Mesendoderm (in vitro differentiated cells): ENCODE results near the gene ATP10B.
"Not testable (repeated sequence)": the region's sequence is repeated elsewhere in the genome, so short reads cannot be mapped to it uniquely, and the experiment has no call there.

ENCODE experiments used
- DNase-seq: peaks from one replicate; pipeline ENCODE4 v3.0.0; 2013
- H2AK5ac ChIP-seq: 2 replicates; pipeline ENCODE4 v1.6.1; 2013; ENCODE audit warnings: low read length, inconsistent platforms
- H2BK120ac ChIP-seq: 2 replicates; pipeline ENCODE4 v1.6.1; 2013; ENCODE audit warnings: low read depth, mild to moderate bottlenecking, low read length, moderate library complexity, mixed read lengths
- H2BK15ac ChIP-seq: replicated peaks from 2 replicates; pipeline ENCODE4 v1.6.1; 2013; ENCODE audit warnings: low read depth, mild to moderate bottlenecking, moderate library complexity
- H2BK5ac ChIP-seq: 2 replicates; pipeline ENCODE4 v1.6.1; 2013; ENCODE audit warnings: low read length, inconsistent platforms
- H3K18ac ChIP-seq: 2 replicates; pipeline ENCODE4 v1.6.1; 2013; ENCODE audit warnings: mild to moderate bottlenecking, low read length, mixed read lengths
- H3K23ac ChIP-seq: one replicate; pipeline ENCODE4 v1.6.1; 2013; ENCODE audit warnings: low read length
- H3K27ac ChIP-seq: 2 replicates; pipeline ENCODE4 v1.5.1; 2013; ENCODE audit warnings: low read depth, mild to moderate bottlenecking, inconsistent platforms, low read length, moderate library complexity
- H3K27me3 ChIP-seq: 2 replicates; pipeline ENCODE4 v1.6.1; 2013; ENCODE audit warnings: low read length, control low read depth, mild to moderate bottlenecking, inconsistent platforms; ENCODE audit not compliant: insufficient read depth, poor library complexity
- H3K36me3 ChIP-seq: 2 replicates; pipeline ENCODE4 v1.6.1; 2013; ENCODE audit warnings: low read length, inconsistent platforms; ENCODE audit not compliant: control insufficient read depth, insufficient read depth
- H3K4ac ChIP-seq: one replicate; pipeline ENCODE4 v1.6.1; 2013; ENCODE audit warnings: low read depth, mild to moderate bottlenecking, low read length, moderate library complexity
- H3K4me1 ChIP-seq: 2 replicates; pipeline ENCODE4 v1.6.1; 2013; ENCODE audit warnings: low read depth, low read length, inconsistent platforms; ENCODE audit not compliant: control insufficient read depth
- H3K4me2 ChIP-seq: 2 replicates; pipeline ENCODE4 v1.6.1; 2013; ENCODE audit warnings: low read length
- H3K4me3 ChIP-seq: 2 replicates; pipeline ENCODE4 v1.5.1; 2013; ENCODE audit warnings: mild to moderate bottlenecking, low read length
- H3K56ac ChIP-seq: one replicate; pipeline ENCODE4 v1.6.1; 2013; ENCODE audit warnings: low read length
- H3K79me1 ChIP-seq: 2 replicates; pipeline ENCODE4 v1.6.1; 2013; ENCODE audit warnings: low read length, inconsistent platforms
- H3K79me2 ChIP-seq: 2 replicates; pipeline ENCODE4 v1.6.1; 2013; ENCODE audit warnings: mild to moderate bottlenecking, low read length; ENCODE audit not compliant: control insufficient read depth, insufficient read depth
- H3K9ac ChIP-seq: 2 replicates; pipeline ENCODE4 v1.6.1; 2013; ENCODE audit warnings: low read length, inconsistent platforms
- H4K5ac ChIP-seq: one replicate; pipeline ENCODE4 v1.6.1; 2013; ENCODE audit warnings: low read length
- H4K8ac ChIP-seq: one replicate; pipeline ENCODE4 v1.6.1; 2013; ENCODE audit warnings: low read depth, mild to moderate bottlenecking, control low read depth, low read length, moderate library complexity
- WGBS: extraction: QIAGEN DNeasy Blood & Tissue Kit; methylation state at CpG from one replicate; pipeline ENCODE4 v1.1.7; 2013; ENCODE audit warnings: low lambda C conversion rate, missing lambda C conversion rate; ENCODE audit not compliant: insufficient coverage; ENCODE audit errors: extremely low coverage; 5-methylcytosine and 5-hydroxymethylcytosine counted together

Gene ATP10B

DNA sequence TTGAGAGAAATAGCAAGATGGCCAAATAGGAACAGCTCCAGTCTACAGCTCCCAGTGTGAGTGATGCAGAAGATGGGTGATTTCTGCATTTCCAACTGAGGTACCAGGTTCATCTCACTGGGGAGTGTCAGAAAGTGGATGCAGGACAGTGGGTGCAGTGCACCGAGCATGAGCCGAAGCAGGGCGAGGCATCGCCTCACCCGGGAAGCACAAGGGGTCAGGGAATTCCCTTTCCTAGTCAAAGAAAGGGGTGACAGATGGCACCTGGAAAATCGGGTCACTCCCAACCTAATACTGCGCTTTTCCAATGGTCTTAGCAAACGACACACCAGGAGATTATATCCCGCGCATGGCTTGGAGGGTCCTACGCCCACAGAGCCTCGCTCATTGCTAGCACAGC lies 39.0 kb downstream of the ATP10B start:
- H3K79me2 ChIP-seq, H2BK120ac ChIP-seq: not testable (repeated sequence)
- no CpG with 5 or more reads among the region's 12 CpGs for WGBS

DNA sequence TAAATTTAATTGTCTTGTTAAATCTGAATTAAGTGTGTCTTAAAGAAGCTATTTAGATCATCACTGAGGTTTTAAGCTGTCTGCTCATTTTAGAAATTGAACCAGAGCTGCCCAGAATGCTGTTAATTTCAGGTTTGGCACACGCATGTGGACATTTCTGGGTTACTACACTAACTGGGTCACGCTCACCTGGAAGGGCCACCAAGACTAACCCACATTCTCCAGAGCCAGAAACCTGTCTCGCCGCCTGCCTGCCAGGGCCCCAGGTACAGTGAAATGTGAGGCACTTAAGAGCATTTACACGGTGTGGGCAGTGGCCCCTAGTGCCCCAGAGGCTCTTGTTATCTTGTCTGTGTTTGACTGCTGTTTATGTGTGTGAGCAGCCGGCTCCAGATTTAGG lies 46.6 kb downstream of the ATP10B start:
- Histone ChIP-seq H3K4ac (no peak overlapping the region), H3K27me3 (no peaks in the 10 kb centered on the region), H3K27ac (no peak overlapping the region), H4K5ac (no peak overlapping the region), H2BK120ac (no peak overlapping the region), H3K79me1 (no peaks in the 10 kb centered on the region), H2AK5ac (no peak overlapping the region), H3K56ac (no peak overlapping the region), H2BK15ac (no peak overlapping the region), H3K4me3 (no peak overlapping the region), H3K4me1 (no peaks in the 10 kb centered on the region), H3K4me2 (no peak overlapping the region), H3K23ac (no peak overlapping the region), H4K8ac (no peak overlapping the region), H3K36me3 (no peaks in the 10 kb centered on the region), H2BK5ac (no peak overlapping the region), H3K79me2 (no peaks in the 10 kb centered on the region), H3K18ac (no peak overlapping the region), H3K9ac (no peak overlapping the region)
- no CpG with 5 or more reads among the region's 6 CpGs for WGBS
- no peak for DNase-seq

More for the DNA sequence above, 39.0 kb downstream of the ATP10B start:
- H3K79me1 ChIP-seq, H3K4me1 ChIP-seq, H4K8ac ChIP-seq, H3K4me3 ChIP-seq, H2BK15ac ChIP-seq, H4K5ac ChIP-seq, DNase-seq, H3K4me2 ChIP-seq, H2BK5ac ChIP-seq, H3K27ac ChIP-seq, H3K18ac ChIP-seq, H3K4ac ChIP-seq, H3K23ac ChIP-seq, H3K56ac ChIP-seq, H2AK5ac ChIP-seq, H3K36me3 ChIP-seq, H3K9ac ChIP-seq, H3K27me3 ChIP-seq: not testable (repeated sequence)

DNA sequence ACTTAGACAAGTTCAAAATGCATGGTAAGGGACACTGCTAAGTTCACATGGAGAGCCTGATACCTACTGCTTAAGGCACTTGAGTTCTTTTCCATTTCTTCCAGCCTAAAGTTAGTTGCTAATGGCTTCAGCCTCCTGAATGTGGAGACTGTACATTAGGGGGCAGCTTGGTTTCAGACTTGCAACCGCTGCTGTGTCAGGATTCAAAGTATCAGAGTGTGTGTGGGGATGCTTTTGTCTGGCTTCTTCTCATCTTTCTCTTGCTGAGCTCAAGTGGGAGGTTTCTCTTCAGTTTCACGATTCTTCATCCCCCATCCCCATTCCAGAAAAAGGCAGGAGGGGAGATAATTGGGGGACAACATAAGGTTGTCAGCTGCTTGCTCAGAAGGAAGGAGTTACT lies 49.4 kb downstream of the ATP10B start:
- Histone ChIP-seq H3K79me1 (no peaks in the 10 kb centered on the region), H3K27me3 (no peaks in the 10 kb centered on the region), H3K18ac (no peak overlapping the region), H3K23ac (no peak overlapping the region), H3K79me2 (no peaks in the 10 kb centered on the region), H3K4me1 (no peaks in the 10 kb centered on the region), H4K5ac (no peak overlapping the region), H2BK15ac (no peak overlapping the region), H3K9ac (no peak overlapping the region), H3K56ac (no peak overlapping the region), H3K4me2 (no peak overlapping the region), H2BK5ac (no peak overlapping the region), H2BK120ac (no peak overlapping the region), H4K8ac (no peak overlapping the region), H3K36me3 (no peaks in the 10 kb centered on the region), H3K4ac (no peak overlapping the region), H3K27ac (no peak overlapping the region), H2AK5ac (no peak overlapping the region), H3K4me3 (no peak overlapping the region)
- no CpG with 5 or more reads among the region's 2 CpGs for WGBS
- DNase-seq, result peak; percentile 28

DNA sequence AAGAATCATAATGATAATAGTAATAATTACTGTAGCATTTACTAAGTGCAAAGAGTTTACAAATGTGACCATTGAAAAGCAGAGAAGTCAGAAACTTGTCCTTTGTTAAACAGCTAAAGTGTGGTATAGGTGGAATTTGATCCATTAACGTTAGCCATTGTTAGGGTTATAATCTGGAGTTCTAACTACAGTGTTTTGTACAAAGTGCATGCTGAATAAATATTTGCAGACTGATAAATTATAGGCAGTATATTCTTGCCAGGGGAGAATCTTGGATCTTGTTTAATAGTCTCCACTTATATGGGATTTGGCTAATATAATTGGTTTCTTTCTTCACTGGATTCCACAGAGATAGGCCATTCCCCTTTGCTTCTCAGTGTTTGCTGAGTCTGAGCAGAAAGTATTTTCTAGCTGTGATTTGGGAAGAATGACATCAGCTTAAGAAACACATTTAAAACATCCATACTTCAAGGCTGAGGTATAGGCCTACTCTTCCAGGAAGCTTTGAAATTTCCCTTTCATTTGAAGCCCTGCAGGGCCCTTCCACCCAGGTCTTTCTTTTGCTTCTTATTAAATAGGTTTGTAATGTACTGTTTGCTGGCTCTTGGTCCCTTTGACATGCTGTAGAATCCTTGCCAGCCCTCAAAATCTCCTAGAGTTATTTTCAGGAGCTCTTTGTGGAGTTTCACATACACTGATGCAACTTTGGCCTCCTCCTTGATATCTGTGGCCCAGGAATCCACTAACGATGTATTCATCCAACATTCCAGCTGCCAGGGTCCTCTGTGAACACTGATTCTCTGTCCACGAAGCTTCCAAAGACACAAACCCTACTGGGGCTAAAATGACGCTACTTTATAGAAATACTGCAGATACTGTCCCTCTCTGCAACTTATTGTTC lies 51.4 kb downstream of the ATP10B start:
- WGBS, result no CpG with 5 or more reads among the region's 4 CpGs
- H3K56ac ChIP-seq, result no peak overlapping the region
- no peak overlapping the region for H2BK5ac ChIP-seq
- H3K4me2 ChIP-seq, result no peak overlapping the region
- no peak overlapping the region for H4K5ac ChIP-seq
- no peak overlapping the region for H3K4me3 ChIP-seq
- H3K27ac ChIP-seq, result no peak overlapping the region
- H3K9ac ChIP-seq, result no peak overlapping the region
- no peak overlapping the region for H2BK120ac ChIP-seq
- H3K27me3 ChIP-seq, result no peaks in the 10 kb centered on the region
- no peak overlapping the region for H3K18ac ChIP-seq
- no peaks in the 10 kb centered on the region for H3K4me1 ChIP-seq
- no peak overlapping the region for H3K4ac ChIP-seq
- no peak overlapping the region for H2AK5ac ChIP-seq
- no peaks in the 10 kb centered on the region for H3K79me1 ChIP-seq
- H3K23ac ChIP-seq, result no peak overlapping the region
- no peak overlapping the region for H2BK15ac ChIP-seq
- H3K79me2 ChIP-seq, result no peaks in the 10 kb centered on the region
- no peaks in the 10 kb centered on the region for H3K36me3 ChIP-seq
- H4K8ac ChIP-seq, result no peak overlapping the region
- DNase-seq, result peak; percentile 21

DNA sequence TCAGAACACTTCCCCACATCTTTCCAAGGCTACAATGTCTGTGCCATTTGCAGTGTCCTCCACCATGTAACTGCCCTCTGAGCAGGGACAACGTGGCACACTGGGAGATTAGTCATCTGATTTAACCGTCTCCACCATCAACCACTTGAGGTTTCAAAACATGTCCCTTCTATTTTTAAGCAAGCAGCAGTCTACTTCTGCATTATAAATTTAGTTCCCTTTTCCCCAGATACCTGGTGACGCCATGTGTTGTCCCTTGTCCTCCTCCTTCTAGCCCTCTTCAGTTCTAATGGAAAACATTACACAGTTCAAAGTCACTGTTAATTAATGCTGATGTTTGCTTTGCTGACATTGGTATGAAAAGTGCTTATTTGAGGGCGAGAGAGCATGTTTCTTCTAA lies 52.8 kb downstream of the ATP10B start:
- no peak overlapping the region for H3K23ac ChIP-seq
- no peak overlapping the region for H2AK5ac ChIP-seq
- H3K27ac ChIP-seq, result no peak overlapping the region
- H3K4me2 ChIP-seq, result no peak overlapping the region
- H2BK120ac ChIP-seq, result no peak overlapping the region
- no CpG with 5 or more reads among the region's 4 CpGs for WGBS
- H3K56ac ChIP-seq, result no peak overlapping the region
- no peak overlapping the region for H4K8ac ChIP-seq
- no peak overlapping the region for H2BK5ac ChIP-seq
- no peak for DNase-seq
- H3K18ac ChIP-seq, result no peak overlapping the region
- H3K4ac ChIP-seq, result no peak overlapping the region
- no peaks in the 10 kb centered on the region for H3K27me3 ChIP-seq
- no peak overlapping the region for H4K5ac ChIP-seq
- H3K4me1 ChIP-seq, result no peaks in the 10 kb centered on the region
- no peak overlapping the region for H2BK15ac ChIP-seq
- no peak overlapping the region for H3K4me3 ChIP-seq
- no peaks in the 10 kb centered on the region for H3K79me2 ChIP-seq
- H3K9ac ChIP-seq, result no peak overlapping the region
- H3K36me3 ChIP-seq, result no peaks in the 10 kb centered on the region
- no peaks in the 10 kb centered on the region for H3K79me1 ChIP-seq

DNA sequence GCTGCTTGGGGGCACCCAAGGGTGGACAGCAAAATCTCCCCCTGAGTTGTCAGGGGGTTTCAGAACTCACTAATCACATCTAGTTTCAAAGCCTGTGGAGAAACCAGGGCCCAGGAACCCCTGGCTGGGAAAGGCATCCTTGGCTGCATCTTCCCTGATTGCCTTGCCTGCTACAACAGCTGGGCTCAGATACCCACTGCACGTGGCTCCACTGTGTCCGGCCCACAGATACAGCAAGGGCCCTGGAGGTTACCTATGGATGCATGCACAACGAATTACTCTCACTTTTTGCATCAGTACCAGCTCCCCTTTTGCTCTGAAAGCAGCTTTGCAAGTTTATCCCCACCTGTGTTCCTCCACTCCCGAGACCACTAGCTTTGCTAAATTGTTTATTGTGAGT lies 55.0 kb downstream of the ATP10B start:
- no CpG with 5 or more reads among the region's 4 CpGs for WGBS

More for the DNA sequence above, 55.0 kb downstream of the ATP10B start:
- Histone ChIP-seq H3K27ac (no peak overlapping the region), H2BK120ac (no peak overlapping the region), H3K4me3 (no peak overlapping the region), H3K9ac (no peak overlapping the region), H3K79me2 (no peaks in the 10 kb centered on the region), H2BK15ac (no peak overlapping the region), H3K23ac (no peak overlapping the region), H3K36me3 (no peaks in the 10 kb centered on the region), H2AK5ac (no peak overlapping the region), H3K27me3 (no peaks in the 10 kb centered on the region), H2BK5ac (no peak overlapping the region), H3K4me2 (no peak overlapping the region), H3K4me1 (no peaks in the 10 kb centered on the region), H3K4ac (no peak overlapping the region), H3K18ac (no peak overlapping the region), H3K56ac (no peak overlapping the region), H4K5ac (no peak overlapping the region), H3K79me1 (no peaks in the 10 kb centered on the region), H4K8ac (no peak overlapping the region)
- DNase-seq, result no peak
